ENCODE data around the gene TLK1. TPM values are rescaled to one million over a fixed set of nuclear protein-coding genes. Genes with fewer than 3 reads are reported as not detected.

The TLK1 gene
- total and polyA plus RNA-seq, 9 of the 15 experiments (the other 6 are each of a cell fraction or from before 2014, with no cell fraction given), result 20.2 to 101 (median 40.5) TPM

- TF ChIP-seq SAFB2 (IDR thresholded peaks at IDR 0.05; ENCODE audit: borderline replicate concordance, low read depth, low read length, severe bottlenecking) (no peak), NEUROD1 (IDR thresholded peaks at IDR 0.05; ENCODE audit: borderline replicate concordance, low read depth, low read length, partially characterized antibody) (no peak), MCM5 (IDR thresholded peaks at IDR 0.05; ENCODE audit: low read depth) (no peak), DPF2 (IDR thresholded peaks at IDR 0.05) (peak; percentile 74), SMARCA5 (IDR thresholded peaks at IDR 0.05) (peak; percentile 21; the same call in 1 of the 2 replicates), TAL1 (IDR thresholded peaks at IDR 0.05) (no peak), SP1 (CRISPR knock-in tag; IDR thresholded peaks at IDR 0.05) (no peak), MYBL2 (IDR thresholded peaks at IDR 0.05; ENCODE audit: low read depth) (peak; percentile 19; the same call in 1 of the 2 replicates), MYBL2 (CRISPR knock-in tag; IDR thresholded peaks at IDR 0.05; ENCODE audit: borderline replicate concordance) (no peak), CBX1 (IDR thresholded peaks at IDR 0.05; ENCODE audit: low read depth) (no peak), ZNF561 (CRISPR knock-in tag; conservative IDR thresholded peaks at IDR 0.05) (no peak), SRSF3 (IDR thresholded peaks at IDR 0.05; ENCODE audit: insufficient read depth, low read length) (no peak), SMAD4 (CRISPR knock-in tag; conservative IDR thresholded peaks at IDR 0.05) (no peak), HIVEP1 (CRISPR knock-in tag; IDR thresholded peaks at IDR 0.05) (no peak), MED1 (CRISPR knock-in tag; IDR thresholded peaks at IDR 0.05; ENCODE audit: borderline replicate concordance) (no peak), ZNF584 (CRISPR knock-in tag; IDR thresholded peaks at IDR 0.05; ENCODE audit: low read depth) (no peak), PHB2 (IDR thresholded peaks at IDR 0.05; ENCODE audit: low read depth) (no peak), ZHX1 (conservative IDR thresholded peaks at IDR 0.05; ENCODE audit: low read length) (no peak), SMARCE1 (IDR thresholded peaks at IDR 0.05) (peak; percentile 73; the same call in 1 of the 2 replicates), CBFA2T2 (conservative IDR thresholded peaks at IDR 0.05) (no peak), BACH1 (tag; IDR thresholded peaks at IDR 0.05) (0 out of 2 replicates have a peak, but pooled peaks have one; percentile 26), KDM4B (IDR thresholded peaks at IDR 0.05; ENCODE audit: borderline replicate concordance in 2 of 2, low read depth in 1 of 2) (no peak), NBN (IDR thresholded peaks at IDR 0.05; ENCODE audit: low read depth) (0 out of 2 replicates have a peak, but pooled peaks have one; percentile 61), DMBX1 (CRISPR knock-in tag; IDR thresholded peaks at IDR 0.05; ENCODE audit: borderline replicate concordance) (no peak), POLR2A (conservative IDR thresholded peaks at IDR 0.05) (no peak), HDAC2 (IDR thresholded peaks at IDR 0.05) (peak; percentile 28; the same call in 1 of the 2 replicates)
- TF ChIP-seq, protein P1, sequence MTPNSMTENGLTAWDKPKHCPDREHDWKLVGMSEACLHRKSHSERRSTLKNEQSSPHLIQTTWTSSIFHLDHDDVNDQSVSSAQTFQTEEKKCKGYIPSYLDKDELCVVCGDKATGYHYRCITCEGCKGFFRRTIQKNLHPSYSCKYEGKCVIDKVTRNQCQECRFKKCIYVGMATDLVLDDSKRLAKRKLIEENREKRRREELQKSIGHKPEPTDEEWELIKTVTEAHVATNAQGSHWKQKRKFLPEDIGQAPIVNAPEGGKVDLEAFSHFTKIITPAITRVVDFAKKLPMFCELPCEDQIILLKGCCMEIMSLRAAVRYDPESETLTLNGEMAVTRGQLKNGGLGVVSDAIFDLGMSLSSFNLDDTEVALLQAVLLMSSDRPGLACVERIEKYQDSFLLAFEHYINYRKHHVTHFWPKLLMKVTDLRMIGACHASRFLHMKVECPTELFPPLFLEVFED (CRISPR knock-in tag; conservative IDR thresholded peaks at IDR 0.05), result no peak
- TF ChIP-seq, protein P2, sequence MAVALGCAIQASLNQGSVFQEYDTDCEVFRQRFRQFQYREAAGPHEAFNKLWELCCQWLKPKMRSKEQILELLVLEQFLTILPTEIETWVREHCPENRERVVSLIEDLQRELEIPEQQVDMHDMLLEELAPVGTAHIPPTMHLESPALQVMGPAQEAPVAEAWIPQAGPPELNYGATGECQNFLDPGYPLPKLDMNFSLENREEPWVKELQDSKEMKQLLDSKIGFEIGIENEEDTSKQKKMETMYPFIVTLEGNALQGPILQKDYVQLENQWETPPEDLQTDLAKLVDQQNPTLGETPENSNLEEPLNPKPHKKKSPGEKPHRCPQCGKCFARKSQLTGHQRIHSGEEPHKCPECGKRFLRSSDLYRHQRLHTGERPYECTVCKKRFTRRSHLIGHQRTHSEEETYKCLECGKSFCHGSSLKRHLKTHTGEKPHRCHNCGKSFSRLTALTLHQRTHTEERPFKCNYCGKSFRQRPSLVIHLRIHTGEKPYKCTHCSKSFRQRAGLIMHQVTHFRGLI (CRISPR knock-in tag; IDR thresholded peaks at IDR 0.05), result no peak
These were observed 19.4 kb downstream of the TLK1 start (continued) for GRCh38 chr2:171141320-171141719.

Measured in K562 (cell line).